Left lobe of liver (tissue), 1 donor: ENCODE measurements around the gene COG6. TPM values are rescaled to one million over a fixed set of nuclear protein-coding genes. Genes with fewer than 3 reads are reported as not detected.

Source experiments
- total RNA-seq: library from RNA; stranded (reverse); gene quantifications from one replicate; pipeline ENCODE4 v1.2.1, GENCODE V29; 2021
- donor health status: DM: no; HTN: yes; CAD: no.

The COG6 gene
- total RNA-seq, 1 donor from 2014 or later = 12.8 TPM

Other genes with a start within 250 kb of the COG6 start
- gene LHFPL6, start 52.5 kb upstream of the COG6 start, total RNA-seq = 2.8 TPM